GM12872 (cell line): ENCODE measurements around the gene ASS1.

Experiments used
- TF ChIP-seq, protein P1 (sequence below): IDR thresholded peaks from 3 replicates; pipeline ENCODE4 v1.5.1; 2011; ENCODE audit warnings: low read depth, mild to moderate bottlenecking, low read length, moderate library complexity; ENCODE audit not compliant: insufficient read depth

The ASS1 gene

DNA sequence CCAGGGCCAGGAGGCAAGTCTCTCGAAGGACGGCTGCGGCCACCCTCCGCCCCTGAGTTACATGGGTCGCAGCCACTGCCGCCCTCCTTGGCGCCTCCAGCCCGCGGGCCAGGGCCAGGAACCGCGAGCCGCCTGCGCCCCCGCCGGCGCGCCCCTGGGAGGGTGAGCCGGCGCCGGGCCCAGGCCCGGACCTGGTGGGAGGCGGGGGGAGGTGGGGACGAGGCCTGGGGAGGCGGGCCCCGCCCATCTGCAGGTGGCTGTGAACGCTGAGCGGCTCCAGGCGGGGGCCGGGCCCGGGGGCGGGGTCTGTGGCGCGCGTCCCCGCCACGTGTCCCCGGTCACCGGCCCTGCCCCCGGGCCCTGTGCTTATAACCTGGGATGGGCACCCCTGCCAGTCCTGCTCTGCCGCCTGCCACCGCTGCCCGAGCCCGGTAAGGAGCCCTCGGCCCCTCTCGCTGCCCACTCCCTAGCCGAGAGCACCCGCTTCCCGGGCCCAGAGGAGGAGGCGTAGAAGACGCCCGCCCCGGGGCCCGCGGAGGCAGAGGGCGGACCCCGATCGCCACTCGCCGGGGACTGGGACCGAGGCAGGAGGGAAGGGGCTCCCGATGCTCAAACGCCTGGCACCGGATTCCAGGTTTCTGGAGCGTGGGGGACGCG lies at the start of gene ASS1:
Gene ASS1 (plus strand): TSS at position 397 of the 657 bp plus-strand sequence. CDS start 7,268 bp downstream, outside the sequence.
- TF ChIP-seq, protein P1, sequence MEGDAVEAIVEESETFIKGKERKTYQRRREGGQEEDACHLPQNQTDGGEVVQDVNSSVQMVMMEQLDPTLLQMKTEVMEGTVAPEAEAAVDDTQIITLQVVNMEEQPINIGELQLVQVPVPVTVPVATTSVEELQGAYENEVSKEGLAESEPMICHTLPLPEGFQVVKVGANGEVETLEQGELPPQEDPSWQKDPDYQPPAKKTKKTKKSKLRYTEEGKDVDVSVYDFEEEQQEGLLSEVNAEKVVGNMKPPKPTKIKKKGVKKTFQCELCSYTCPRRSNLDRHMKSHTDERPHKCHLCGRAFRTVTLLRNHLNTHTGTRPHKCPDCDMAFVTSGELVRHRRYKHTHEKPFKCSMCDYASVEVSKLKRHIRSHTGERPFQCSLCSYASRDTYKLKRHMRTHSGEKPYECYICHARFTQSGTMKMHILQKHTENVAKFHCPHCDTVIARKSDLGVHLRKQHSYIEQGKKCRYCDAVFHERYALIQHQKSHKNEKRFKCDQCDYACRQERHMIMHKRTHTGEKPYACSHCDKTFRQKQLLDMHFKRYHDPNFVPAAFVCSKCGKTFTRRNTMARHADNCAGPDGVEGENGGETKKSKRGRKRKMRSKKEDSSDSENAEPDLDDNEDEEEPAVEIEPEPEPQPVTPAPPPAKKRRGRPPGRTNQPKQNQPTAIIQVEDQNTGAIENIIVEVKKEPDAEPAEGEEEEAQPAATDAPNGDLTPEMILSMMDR: no peak

DNA sequence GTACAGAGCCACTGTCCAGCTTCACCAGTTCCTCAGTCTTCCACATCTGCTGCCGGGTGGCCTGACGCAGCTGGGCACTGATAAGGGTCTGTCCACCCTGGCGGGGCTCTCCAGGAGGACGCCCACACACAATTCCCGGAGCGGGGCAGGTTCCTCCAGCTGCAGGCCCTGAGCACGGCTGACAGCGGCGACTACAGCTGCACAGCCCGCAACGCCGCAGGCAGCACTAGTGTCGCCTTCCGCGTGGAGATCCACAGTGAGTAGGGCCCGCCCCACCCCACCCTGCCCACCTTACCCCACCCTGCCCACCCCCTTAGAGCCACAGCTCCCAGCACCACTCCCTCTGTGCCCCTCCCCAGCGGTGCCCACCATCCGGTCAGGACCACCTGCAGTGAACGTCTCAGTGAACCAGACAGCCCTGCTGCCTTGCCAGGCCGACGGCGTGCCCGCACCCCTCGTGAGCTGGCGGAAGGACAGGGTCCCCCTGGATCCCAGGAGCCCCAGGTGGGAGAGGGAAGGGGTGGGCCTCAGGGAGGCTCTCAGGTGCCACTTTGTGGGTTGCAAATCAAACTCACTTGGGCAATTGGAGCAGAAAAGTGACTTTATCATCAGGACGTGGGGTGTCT lies 48.8 kb upstream of the ASS1 start:
- TF ChIP-seq, protein P1: no peak

DNA sequence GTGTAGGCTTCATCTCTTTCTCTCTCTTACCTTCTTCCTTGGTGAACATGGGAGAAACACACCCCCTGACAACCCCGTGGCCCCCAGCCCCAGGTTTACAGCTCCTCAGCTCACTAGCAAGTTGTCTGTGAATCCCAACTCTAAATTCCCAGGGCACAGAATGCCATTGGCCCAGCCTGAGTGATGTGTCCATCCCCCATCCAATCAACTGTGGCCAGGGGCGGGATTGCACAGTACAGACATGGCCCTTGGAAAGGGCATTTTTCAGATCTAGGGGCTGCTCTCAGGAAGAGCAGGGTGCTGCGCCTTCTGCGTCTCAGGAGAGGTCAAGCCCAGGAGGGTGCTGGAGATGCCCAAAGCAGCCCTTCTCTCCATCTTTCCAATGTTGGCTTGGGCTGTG lies 48.2 kb upstream of the ASS1 start:
- TF ChIP-seq, protein P1: no peak

DNA sequence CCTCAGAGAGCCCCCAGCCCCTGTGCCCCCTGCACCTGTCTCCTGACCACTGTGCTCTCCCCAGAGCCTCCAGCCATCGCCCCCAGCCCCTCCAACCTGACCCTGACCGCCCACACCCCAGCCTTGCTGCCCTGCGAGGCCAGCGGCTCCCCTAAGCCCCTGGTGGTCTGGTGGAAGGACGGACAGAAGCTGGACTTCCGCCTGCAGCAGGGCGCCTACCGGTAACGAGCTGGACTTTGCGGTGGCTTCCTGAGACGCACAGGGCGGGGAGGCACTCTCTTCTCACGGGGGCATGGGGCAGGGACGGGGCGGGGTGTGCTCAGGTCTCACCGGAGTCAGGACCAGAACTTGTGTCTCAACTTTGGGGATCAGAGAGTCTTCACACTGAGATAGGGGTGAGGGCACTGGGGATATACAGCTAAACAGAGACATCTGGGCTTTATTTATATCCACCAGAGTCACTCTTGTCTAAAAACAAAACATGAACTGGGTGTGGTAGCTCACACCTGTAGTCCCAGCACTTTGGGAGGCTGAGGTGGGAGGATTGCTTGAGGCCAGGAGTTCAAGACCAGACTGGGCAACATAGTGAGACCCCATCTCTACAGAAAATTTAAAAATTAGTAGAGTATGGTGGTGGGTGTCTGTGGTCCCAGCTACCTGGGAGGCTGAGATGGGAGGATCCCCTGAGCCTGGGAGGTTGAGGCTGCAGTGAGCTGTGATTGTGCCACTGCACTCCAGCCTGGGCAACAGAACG lies 46.1 kb upstream of the ASS1 start:
- TF ChIP-seq, protein P1: no peak

DNA sequence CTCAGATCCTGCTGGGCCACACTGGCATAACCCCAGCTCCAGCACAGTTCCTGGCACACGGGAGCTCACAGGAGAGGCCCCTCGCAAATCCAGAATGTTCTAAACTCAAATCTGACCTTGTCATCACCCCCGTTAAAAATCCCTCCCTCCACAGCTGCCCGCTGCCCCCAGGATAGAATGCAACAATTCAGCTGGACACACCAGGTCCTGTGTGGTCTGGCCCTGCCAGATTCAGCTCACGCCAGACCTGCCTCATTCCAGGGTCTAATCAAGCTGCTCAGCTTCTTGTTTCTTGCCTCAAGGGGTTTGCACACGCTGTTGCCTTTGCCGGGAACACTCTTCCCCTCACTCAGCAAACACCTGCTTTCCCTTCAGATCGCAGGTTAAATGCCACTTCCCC lies 45.0 kb upstream of the ASS1 start:
- TF ChIP-seq, protein P1: no peak

DNA sequence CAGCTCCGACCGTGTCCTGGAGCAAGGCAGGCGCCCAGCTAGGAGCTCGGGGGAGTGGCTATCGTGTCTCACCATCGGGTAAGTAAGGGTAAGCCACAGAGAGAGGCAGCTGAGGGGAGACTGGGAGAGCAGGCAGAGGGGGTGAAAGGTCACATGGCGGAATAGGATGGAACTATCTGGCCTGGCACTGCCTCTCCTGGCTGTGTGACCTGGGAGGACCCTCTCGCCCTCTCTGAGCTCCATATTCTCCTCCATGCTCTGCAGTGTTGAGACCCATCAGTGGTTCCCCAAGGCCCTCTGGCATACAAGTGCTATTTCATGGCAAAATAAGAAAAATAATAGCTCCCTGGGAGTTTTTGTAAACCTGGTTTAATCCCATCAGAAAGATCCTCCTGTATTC lies 43.9 kb upstream of the ASS1 start:
- TF ChIP-seq, protein P1: no peak

DNA sequence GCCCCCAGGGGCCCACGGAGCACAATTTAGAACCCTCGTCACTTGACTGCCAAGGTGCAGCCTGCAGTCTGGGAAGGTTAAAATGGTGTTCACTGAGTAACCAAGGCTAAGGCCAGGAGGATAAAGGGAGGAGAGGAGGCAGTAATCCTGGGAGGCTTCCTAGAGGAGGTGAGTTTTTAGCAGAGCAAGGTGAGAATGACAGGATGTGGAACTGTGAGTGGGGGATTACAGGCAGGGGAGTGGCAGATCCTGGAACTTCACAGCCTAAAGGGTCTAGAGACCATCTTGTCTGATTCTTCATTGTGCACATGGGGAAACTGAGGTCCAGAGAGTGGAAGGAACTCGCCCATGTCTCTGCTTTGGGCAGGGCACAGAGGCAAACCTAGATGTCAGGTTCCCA lies 42.5 kb upstream of the ASS1 start:
- TF ChIP-seq, protein P1: no peak
